Nephron (organoid): Measurements from ENCODE around the gene CEP164.

Experiments used
- H3K27ac Mint-ChIP-seq, 3 experiments: 2 replicates each; pipeline ENCODE4 v1.8.0; 2020; ENCODE audit warnings: mixed read lengths in 3 of 3, mild to moderate bottlenecking in 2 of 3, moderate library complexity in 1 of 3
- H3K27me3 Mint-ChIP-seq: 2 replicates; pipeline ENCODE4 v1.8.0; 2021; ENCODE audit warnings: low read depth, mild to moderate bottlenecking, moderate library complexity, mixed read lengths
- H3K36me3 Mint-ChIP-seq: 2 replicates; pipeline ENCODE4 v1.8.0; 2020; ENCODE audit warnings: low read depth, mixed read lengths
- H3K4me1 Mint-ChIP-seq: 2 replicates; pipeline ENCODE4 v1.8.0; 2020; ENCODE audit warnings: mixed read lengths
- H3K4me3 Mint-ChIP-seq, 3 experiments: 2 replicates each; pipeline ENCODE4 v1.8.0; 2020; ENCODE audit warnings: mild to moderate bottlenecking in 3 of 3, mixed read lengths in 3 of 3, moderate library complexity in 2 of 3
- H3K9me3 Mint-ChIP-seq: 2 replicates; pipeline ENCODE4 v1.8.0; 2020; ENCODE audit warnings: mixed read lengths
- TF ChIP-seq, protein P1 (sequence below), 3 experiments: fragments of 200-600 bp; sonication (generic); IDR thresholded peaks; one replicate each; pipeline ENCODE4 v1.5.0; 2021; ENCODE audit warnings: antibody characterized with exemption in 3 of 3; ENCODE audit not compliant: unreplicated experiment in 3 of 3

The CEP164 gene

DNA sequence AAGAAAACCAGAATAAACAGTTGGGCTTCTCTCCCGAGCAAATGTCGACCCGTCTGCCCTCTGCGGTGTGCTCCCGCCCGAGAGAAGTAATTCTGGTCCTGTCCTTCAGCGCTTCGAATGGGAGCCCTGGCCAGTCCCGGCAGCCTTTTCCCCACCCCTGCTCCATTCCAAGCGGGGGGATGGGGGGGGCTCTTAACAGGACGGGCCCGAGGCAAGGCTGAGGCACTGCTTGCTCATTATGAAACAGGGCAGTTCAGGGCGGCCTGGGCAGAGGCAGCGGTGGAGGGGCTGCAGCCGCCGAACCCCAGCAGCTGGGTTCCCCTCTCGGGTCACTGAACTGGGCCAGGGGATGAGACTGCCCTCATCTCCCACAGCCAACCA lies 27.4 kb upstream of the CEP164 start:
- Mint-ChIP-seq H3K27me3 (peaks cover 7% of the 10 kb centered on the region), H3K4me3 (peak overlapping the region; percentile 11 to 64 (median 54)), H3K36me3 (no peaks in the 10 kb centered on the region), H3K9me3 (no peaks in the 10 kb centered on the region), H3K4me1 (peaks cover 39% of the 10 kb centered on the region), H3K27ac (peak overlapping the region; percentile 93 to 98 (median 95))
- TF ChIP-seq, protein P1, sequence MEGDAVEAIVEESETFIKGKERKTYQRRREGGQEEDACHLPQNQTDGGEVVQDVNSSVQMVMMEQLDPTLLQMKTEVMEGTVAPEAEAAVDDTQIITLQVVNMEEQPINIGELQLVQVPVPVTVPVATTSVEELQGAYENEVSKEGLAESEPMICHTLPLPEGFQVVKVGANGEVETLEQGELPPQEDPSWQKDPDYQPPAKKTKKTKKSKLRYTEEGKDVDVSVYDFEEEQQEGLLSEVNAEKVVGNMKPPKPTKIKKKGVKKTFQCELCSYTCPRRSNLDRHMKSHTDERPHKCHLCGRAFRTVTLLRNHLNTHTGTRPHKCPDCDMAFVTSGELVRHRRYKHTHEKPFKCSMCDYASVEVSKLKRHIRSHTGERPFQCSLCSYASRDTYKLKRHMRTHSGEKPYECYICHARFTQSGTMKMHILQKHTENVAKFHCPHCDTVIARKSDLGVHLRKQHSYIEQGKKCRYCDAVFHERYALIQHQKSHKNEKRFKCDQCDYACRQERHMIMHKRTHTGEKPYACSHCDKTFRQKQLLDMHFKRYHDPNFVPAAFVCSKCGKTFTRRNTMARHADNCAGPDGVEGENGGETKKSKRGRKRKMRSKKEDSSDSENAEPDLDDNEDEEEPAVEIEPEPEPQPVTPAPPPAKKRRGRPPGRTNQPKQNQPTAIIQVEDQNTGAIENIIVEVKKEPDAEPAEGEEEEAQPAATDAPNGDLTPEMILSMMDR (IDR thresholded peaks at IDR 0.05; ENCODE audit: unreplicated experiment in 3 of 3), result no peak

DNA sequence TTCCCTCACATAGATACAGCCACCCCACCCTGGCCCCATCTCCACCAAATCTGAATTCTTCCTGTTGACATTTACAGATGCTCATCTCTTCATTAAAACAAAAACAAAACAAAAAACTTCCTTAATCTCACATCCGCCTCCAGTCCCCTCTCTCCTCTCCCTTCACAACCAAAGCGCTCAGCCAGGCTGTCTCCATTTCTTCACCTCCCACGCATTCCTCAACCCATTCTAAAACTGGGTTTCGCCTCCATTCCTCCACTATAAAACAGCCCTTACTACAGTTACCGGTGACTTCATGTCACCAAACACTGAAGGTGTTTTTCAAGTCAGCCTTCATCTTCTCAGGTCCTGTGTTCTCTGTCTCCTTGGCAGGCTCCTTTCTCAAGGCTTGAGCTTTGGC lies 26.9 kb upstream of the CEP164 start:
- Mint-ChIP-seq H3K4me1 (peaks cover 39% of the 10 kb centered on the region), H3K36me3 (no peaks in the 10 kb centered on the region), H3K27ac (peak overlapping the region; percentile 92 to 98 (median 95)), H3K4me3 (peak overlapping the region; percentile 46 to 63 (median 50)), H3K9me3 (no peaks in the 10 kb centered on the region), H3K27me3 (peaks cover 7% of the 10 kb centered on the region)
- TF ChIP-seq, protein P1 (IDR thresholded peaks at IDR 0.05; ENCODE audit: unreplicated experiment in 3 of 3), result no peak

DNA sequence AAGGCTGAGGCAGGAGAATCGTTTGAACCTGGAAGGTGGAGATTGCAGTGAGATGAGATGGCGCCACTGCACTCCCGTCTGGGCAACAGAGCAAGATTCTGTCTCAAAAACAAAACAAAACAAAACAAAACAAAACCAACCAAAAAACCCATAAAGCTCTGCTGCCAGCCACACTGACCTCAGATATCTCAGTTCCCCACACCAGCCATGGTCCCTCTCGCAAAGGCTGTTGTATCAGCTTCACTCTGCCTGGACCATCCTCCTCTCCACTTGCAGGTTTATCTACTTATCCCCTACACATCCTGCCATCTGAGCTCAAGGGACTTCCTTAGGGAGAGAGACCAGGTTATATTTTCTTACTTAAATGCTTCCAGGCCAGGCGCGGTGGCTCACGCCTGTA lies 25.4 kb upstream of the CEP164 start:
- no peaks in the 10 kb centered on the region for H3K36me3 Mint-ChIP-seq
- H3K27ac Mint-ChIP-seq, result peak overlapping the region in 2 of 3 experiments; percentile 76 to 95
- TF ChIP-seq, protein P1 (IDR thresholded peaks at IDR 0.05; ENCODE audit: unreplicated experiment in 3 of 3), result no peak
- H3K27me3 Mint-ChIP-seq, result peaks cover 7% of the 10 kb centered on the region
- no peak overlapping the region for H3K4me3 Mint-ChIP-seq
- H3K4me1 Mint-ChIP-seq, result peaks cover 35% of the 10 kb centered on the region
- no peaks in the 10 kb centered on the region for H3K9me3 Mint-ChIP-seq

DNA sequence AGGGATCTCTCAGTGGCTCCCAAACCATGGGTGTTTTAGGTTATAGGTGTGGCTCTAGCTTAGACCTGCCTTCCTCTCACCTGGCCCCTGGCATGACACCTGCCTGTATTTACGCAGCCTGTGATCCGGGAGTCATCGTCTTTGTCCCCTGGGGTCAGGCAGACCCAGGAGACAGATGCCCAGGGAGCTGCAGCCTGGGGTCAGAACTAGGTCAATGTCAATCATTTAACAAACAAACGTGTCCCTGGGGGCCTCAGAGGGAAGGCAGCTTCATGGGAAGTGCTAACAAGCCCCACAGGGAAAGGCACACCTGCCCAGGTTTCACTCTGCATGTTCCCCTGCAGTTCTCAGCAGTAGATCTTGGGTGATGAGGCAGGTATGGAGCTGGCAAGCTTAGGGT lies 24.6 kb upstream of the CEP164 start:
- Mint-ChIP-seq H3K27me3 (peaks cover 7% of the 10 kb centered on the region), H3K9me3 (no peaks in the 10 kb centered on the region), H3K36me3 (no peaks in the 10 kb centered on the region)

DNA sequence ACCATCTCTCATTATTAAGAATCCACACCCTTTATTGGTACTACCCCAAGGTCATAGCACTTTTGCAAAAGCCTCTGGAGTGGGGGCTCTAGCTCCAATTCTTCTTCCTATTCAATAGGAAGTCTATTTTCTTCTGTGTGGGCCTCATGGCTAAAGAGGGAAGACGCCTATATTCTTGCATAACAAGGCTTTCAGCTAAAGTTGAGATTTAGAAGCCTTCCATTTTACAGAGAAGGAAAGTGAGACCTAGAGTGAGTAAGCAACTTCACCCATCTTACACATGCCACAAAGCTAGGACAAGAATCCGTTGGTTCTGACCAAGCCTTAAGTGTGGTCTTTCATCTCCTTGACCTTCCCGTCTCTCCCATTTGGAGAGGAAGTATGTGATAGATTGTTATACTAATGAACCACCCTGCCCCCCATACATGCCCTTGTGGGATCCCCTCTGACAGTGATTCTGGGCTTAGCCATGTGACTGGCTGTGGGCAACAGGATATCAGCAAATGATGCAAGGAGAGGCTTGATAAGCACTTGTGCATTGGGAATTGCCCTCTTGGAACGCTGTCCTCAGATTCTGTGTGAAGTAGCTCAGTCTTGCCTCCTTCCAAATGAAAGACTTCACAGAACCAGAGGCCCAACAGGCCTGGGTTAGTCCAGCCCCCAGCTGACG lies 23.9 kb upstream of the CEP164 start:
- Mint-ChIP-seq H3K9me3 (no peaks in the 10 kb centered on the region), H3K4me3 (no peak overlapping the region), H3K36me3 (no peaks in the 10 kb centered on the region), H3K4me1 (peaks cover 35% of the 10 kb centered on the region), H3K27me3 (peaks cover 7% of the 10 kb centered on the region), H3K27ac (no peak overlapping the region)
- TF ChIP-seq, protein P1 (IDR thresholded peaks at IDR 0.05; ENCODE audit: unreplicated experiment in 3 of 3), result no peak

More for the DNA sequence above, 24.6 kb upstream of the CEP164 start:
- peak overlapping the region in 2 of 3 experiments; percentile 68 to 95 for H3K27ac Mint-ChIP-seq
- TF ChIP-seq, protein P1 (IDR thresholded peaks at IDR 0.05; ENCODE audit: unreplicated experiment in 3 of 3), result no peak
- peaks cover 35% of the 10 kb centered on the region for H3K4me1 Mint-ChIP-seq
- no peak overlapping the region for H3K4me3 Mint-ChIP-seq

DNA sequence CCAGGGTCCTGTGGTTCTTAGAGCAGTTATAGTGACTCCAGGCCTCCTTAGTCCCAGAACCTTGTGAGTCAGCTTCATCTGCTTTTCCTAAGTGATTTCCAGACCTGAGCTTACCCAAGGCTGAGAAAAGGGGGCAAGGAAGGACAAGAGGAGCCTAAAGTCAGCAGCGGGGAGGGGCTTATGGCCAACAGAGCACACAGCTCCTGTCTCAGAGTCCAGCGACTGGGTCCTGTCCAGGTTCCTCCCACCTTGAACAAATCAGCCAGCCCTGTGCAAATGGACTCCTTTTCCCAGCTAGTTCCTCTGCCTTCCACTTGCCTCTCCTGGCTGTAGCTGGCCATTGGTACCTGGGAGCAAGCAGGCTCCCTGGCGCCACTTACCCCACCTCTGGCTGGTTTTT lies 22.5 kb upstream of the CEP164 start:
- Mint-ChIP-seq H3K9me3 (no peaks in the 10 kb centered on the region), H3K27me3 (peaks cover 3% of the 10 kb centered on the region), H3K36me3 (no peaks in the 10 kb centered on the region), H3K27ac (no peak overlapping the region), H3K4me1 (peaks cover 23% of the 10 kb centered on the region), H3K4me3 (no peak overlapping the region)
- TF ChIP-seq, protein P1 (IDR thresholded peaks at IDR 0.05; ENCODE audit: unreplicated experiment in 3 of 3), result no peak
